K562 treated with DMSO at 1 percent for 24 hours (cell line): ENCODE results near the gene C6orf118. TPM values are rescaled to one million over a fixed set of nuclear protein-coding genes. Genes with fewer than 3 reads are reported as not detected.

Experiments
- total RNA-seq: library from RNA; unstranded; fragments of 300-600 nt; gene quantifications from 2 replicates; pipeline ENCODE4 v1.2.3, GENCODE V29; 2022; ENCODE audit warnings: low read depth; ENCODE audit not compliant: insufficient read depth

C6orf118 gene
- not detected in 2 replicates for total RNA-seq

GRCh38 chr6:165308926-165309731 lies at the start of gene C6orf118:
Gene C6orf118, minus strand, starts transcription at chr6:165309605. Its CDS starts 19 bp downstream, at chr6:165309586.

